HL-60/S4 treated with phorbol 12-myristate 13-acetate at 8.2 ng/mL for 4 days and 3 days (cell line): Measurements from ENCODE around the gene ARHGAP25.

Experiments
- in situ Hi-C: fragments of 300-500 bp; cut with MboI; formaldehyde crosslinking; loops from 2 replicates; pipeline ENCODE4 v1.15.0; 2022; ENCODE audit warnings: low sequenced_read_pairs

Gene ARHGAP25

DNA sequence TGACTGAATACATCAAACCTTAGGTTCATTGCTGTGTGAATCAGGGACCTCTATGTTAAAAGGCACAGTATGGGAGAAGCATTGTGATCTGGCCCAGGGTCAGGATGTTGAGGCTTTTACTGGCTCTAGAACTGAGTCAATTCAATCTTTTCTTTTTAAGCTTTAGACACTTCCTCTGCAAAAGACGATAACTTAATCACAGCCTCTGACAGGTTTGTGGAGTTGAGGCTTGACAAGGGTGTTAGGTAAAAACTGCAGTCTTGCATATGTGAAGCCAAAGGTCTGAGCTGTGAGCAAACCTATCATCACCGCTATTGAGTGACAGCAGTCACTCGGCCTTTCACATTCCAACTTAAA lies 17.3 kb upstream of the ARHGAP25 start:
- in situ Hi-C loops = no loop called here

DNA sequence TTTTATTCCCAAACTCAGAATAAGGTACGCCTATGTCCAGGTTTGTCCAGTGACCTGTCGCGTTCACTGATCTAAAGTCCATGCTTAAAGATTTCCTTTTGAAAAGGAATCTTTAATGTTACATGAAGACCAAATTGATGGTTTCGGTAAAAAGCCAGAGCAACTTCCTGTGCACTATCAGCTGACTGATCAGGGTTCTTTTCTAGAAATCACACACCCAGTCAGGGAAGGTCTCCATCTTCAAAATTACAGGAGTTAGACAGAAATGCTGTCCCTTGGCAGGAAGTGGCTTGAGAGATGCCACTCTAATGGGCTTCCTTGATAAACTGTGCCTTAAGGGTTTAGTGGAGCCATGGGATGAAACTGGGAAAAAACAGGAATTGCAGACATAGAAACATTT lies 14.7 kb upstream of the ARHGAP25 start:
- in situ Hi-C loops = no loop called here

DNA sequence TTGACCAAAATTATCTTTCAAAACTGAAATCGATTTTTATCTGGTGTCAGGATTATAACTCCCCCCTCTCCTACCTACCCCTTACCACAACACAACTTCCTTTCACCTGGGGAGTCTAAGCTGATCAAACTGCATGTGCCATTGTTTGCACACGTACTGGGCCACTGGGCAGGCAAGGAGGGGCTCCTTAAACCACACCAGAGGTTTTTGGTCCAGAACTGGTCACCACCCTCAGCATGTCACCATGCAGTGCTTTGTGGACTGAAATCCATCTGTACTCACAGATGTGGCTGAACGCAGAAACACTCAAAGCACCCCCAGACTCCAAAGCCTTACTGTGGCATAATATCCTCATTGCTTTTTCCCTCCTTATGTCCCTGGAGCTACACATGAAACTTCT lies 13.9 kb upstream of the ARHGAP25 start:
- in situ Hi-C loops = no loop called here

DNA sequence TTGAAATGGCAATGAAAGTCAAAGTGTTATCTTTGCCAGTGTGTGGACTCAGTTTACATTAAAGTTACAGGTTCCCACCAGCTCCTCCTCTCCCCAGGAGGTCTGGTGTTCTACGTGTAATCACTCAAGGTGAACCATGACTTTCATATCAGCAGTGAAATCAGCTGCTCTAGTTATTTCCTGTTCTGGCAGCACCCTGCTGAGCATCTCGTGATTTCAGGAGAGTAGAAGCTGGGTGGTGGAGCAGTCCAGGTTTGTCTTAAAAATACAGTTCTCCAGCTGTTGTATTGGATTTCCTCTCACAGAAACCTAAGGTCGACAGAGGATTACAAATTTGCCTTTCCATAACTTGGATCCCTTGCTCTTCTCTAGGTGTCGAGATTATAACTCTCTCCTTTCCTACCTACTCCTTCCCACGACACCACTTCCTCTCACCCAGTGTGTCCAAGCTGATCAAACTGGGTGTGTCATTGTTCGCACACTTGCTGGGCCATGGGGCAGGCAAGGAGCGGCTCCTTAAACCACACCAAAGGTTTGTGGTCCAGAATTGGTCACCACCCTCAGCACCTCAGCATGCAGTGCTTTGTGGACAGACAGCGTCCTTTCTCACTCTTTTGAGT lies 13.0 kb upstream of the ARHGAP25 start:
- in situ Hi-C loops = no loop called here

DNA sequence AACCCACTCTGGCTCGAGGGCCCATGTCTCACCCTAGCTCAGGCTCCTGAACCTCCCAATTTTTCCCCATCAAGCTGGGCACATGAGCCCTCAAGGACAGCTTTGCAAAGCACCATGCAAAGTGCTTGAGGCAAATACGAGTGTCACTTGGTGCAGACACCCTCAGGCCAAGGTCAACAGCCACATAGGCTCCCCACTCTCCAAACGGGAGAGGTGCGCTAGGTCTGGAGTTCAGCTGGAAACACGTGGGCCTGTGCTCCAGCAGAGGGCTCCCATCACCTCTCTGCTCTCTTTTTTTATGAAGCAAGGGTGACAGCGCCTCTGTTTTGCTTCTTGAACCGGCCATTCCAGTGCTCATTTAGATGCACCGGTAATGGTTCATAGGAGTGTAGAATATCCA lies 11.9 kb upstream of the ARHGAP25 start:
- in situ Hi-C loops = no loop called here

DNA sequence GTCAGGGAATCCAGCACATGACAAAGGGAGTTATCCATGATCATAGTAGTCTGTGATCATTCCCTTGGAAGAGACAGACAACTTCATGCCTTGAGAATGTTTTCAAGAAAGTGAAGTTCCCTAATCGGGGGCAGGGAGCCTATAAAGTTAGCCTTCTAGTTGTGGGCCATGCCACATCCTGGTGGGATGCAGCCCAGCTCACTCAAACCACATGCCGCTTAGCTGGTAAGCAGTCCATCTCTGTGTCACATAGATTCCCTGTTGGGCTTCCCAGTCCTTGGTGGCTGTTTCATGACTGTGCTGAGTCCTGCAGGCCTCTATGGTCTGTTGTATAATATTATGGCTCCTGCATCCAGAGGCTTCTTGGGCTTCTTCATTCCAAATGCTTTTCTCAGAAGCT lies 11.4 kb upstream of the ARHGAP25 start:
- in situ Hi-C loops = no loop called here

DNA sequence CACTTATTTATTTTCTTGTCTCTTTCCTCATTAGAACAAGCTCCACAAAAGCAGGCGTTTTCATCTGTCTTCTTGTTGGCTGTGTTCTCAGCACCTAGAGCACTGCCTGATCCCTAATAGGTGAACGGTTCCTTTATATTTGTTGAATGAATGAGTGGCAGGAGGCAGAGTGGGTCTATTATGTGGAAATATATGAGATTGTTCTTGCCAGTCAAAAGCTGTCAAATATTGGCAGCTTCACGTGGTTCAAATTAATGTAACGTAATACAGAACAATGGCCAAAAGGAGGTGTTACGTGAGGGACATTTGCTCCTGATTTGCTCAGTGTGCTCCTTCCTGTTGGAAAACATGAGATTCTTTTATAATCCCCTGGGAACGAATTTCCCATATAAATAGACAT lies 8.5 kb upstream of the ARHGAP25 start:
- in situ Hi-C loops = loop anchor here (25.0 kb wide), 2 partner anchors 186 to 264 kb away; partner anchors contain the start of genes APLF and FBXO48

DNA sequence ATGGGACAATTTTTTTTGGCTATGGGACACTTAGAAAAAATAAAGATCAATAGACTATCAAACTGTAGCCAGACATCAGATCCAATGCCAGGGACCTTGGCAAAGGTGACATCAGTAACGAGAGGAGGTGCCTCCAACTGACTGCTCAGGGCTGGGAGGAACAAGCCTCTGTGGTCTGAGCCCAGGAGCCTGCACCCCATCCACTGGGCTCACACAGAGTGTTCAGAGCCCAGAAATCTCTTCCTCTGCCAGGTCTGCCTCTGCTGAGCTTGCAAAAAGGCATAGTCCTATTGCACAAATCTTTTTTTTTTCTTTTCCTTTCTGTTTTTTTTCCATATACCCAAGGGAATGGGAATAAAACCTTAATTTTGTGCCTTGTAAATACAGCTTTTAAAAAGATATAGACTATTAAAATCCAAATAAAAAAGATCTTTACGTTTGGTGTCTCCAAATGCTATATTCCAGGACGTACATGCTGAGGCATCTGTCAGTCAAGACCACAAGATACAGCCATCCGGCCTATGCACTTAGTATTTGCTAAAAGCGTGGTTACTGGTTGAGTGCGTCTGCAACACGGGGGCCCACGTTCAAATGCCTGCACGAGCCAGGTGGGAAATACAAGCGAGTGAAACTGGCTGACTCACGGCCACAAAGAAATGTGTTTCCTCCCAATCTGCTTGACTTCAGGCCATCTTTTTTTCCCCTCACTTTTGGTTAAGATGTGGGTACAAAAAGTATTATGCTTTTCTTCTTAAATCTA lies 7.8 kb upstream of the ARHGAP25 start:
- in situ Hi-C loops = loop anchor here (25.0 kb wide), 2 partner anchors 186 to 264 kb away; partner anchors contain the start of genes APLF and FBXO48

DNA sequence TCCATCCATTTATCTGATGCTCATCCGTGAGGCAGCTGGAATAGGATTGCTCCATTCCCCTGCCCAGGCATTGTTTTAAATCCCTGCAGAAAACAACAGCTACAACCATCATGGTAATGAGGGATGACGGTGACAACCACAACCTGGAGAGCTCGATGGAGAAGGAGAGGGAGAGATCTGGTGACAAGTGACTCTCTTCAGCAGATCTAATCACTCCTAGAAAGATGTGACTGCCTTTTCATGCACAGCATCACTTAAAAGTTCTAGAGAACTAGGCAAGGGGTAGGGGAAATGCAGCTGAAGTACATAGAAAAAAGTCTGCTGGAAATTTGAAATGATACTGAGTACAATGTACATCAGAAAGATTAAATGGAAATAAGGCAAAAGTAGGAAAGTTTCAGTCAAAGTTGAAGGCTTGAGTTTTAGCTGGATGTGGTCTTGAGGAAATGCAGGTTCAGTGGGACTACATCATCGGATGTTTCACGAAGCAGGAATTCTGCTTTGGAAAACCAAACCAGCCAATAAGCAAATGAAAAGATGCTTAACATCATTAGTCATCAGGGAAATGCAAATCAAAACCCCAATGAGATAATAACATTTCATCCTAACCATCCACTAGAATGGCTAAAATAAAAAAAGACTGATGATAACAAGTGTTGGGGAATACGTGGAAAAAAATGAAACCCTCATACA lies 6.8 kb upstream of the ARHGAP25 start:
- in situ Hi-C loops = loop anchor here (25.0 kb wide), 2 partner anchors 184 to 266 kb away; partner anchors contain the start of genes APLF and FBXO48

DNA sequence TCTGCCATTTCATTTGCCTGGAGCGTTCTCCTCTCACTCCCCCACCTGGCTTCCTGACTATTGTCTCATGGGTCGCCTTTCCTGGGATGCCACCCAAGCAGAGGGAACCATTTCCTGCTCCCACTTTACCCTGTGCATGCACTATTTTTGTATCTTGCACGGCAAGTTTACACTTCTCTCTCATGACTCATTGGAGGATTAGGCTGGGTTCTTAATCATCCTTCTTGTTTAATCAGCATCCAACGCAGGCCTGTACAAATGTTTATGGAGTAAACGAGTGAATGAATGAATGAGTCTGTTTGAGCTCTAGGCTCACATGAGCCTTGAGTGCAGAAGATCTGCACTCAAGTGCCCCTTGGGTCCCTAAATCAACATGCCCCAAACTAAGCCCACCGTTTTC lies 3.8 kb upstream of the ARHGAP25 start:
- in situ Hi-C loops = loop anchor here (25.0 kb wide), 2 partner anchors 181 to 269 kb away; partner anchors contain the start of genes APLF and FBXO48

DNA sequence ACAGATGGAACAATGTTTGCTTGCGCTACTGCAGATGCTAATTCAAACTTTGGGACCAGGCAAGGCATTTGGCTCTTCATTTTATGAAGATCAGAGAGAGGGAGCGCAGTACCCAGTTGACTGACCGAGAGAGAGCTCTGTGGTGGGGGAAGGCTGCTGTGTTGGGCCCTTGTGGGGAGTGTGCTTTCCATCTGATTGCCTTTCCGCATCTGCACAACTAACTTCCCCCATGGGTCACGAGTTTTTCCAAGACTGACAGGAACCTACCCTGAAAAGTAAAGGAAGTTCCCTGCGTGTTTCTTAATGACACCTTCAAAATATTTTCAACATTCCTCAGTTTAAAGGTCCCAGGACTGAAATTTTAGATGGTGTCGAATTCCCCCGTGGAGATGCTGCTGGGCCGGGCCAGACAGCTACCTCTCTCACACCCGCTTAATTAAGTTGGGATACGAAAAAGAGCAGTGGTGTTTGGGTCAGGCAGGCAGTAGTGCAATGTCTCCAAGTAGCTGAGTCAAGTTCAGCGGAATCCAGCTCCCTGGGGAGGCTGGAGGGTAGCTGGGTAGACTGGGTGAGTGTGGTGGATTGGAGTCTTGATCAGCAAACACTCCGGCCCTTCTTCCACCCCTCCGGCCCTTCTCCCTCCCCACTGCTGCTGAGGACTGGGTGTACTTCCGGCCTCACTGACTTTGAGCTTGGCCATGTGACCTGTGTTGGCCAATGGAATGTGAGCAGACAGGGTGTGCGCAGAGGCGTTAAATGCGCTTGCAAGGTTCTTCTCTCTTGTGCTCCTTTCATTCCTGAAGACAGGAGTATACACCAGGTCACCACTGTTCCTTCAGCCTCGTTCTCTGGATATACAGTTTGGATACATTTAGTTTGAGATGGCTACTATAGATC lies 2.3 kb upstream of the ARHGAP25 start:
- in situ Hi-C loops = loop anchor here (25.0 kb wide), 2 partner anchors 180 to 270 kb away; partner anchors contain the start of genes APLF and FBXO48

DNA sequence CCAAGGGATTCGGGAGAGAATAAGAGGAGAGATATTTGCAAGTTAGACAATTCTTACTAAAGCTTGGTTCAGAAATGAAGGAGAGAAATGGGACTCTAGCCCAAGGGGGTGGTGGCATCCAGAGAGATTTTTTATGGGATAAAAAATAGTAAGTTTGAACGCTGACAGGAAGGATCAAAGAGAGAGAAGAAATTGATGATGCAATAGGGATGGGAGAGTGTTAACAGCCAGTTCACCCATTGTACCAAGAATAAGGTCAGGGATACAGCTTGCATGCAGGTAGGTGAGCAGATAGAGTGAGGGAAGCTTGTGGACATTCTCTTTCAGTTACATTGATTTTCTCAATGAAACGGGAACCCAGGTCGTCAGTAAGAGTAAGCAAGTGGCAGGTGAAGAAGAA lies 1.2 kb upstream of the ARHGAP25 start:
- in situ Hi-C loops = loop anchor here (25.0 kb wide), 2 partner anchors 179 to 271 kb away; partner anchors contain the start of genes APLF and FBXO48

DNA sequence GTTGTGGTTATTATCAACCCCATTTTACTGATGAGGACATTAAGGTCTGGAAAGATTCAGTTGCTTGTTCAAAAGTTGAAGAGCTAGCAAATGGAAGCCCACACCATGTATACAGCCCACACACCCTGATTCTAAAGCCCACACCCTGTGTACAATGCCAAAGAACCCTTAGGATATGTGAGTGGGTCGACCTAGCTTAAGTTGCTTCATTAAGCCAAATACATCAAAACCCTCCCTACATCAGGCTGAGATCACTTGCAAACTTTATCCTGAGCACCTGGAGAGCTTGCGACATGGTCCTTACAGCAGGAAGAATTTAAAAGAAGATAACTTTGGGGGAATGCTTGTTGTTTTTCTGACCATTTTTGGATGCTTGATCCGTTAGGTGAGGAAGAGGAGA lies 435 bp upstream of the ARHGAP25 start:
- in situ Hi-C loops = loop anchor here (25.0 kb wide), 2 partner anchors 178 to 272 kb away; partner anchors contain the start of genes APLF and FBXO48

DNA sequence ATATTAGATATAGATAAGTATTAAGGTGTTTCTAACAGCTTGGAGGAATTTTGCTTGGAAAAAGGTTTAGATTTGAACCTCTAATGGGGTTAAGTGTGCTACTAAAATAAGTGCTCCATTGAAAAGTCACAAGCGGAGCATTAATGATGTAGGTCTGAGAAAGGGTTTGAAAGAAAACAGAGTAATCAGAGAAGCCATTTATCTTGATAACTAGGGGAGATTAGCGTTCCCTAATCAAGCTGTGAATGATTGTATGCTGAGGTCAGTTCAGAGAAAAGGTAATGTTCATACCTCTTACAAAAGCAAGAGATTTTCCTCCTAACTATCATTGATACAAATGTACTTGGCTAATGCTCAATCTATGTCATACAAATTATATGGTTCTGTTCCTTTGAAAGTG lies 1.5 kb downstream of the ARHGAP25 start:
- in situ Hi-C loops = loop anchor here (25.0 kb wide), 2 partner anchors 176 to 274 kb away; partner anchors contain the start of genes APLF and FBXO48

DNA sequence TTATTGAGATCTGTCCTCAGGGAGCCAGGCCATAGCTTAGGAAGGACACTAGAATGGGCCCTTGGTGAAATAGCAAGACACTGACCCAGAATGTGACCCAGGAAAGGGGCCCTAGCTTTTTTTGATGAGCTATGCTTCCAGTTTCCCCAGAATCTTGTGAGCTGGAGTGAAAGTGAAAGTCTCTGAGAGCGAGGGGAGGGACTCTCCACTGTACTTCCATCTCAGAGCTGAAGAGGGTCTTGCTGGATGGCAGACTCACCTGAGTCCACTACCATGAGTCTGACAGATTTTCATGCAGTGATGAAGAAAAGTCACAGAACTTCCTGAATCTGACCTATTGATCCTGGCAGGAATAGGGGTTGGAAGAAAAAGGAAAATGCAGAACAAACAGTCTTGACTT lies 3.1 kb downstream of the ARHGAP25 start:
- in situ Hi-C loops = loop anchor here (25.0 kb wide), 2 partner anchors 175 to 275 kb away; partner anchors contain the start of genes APLF and FBXO48

DNA sequence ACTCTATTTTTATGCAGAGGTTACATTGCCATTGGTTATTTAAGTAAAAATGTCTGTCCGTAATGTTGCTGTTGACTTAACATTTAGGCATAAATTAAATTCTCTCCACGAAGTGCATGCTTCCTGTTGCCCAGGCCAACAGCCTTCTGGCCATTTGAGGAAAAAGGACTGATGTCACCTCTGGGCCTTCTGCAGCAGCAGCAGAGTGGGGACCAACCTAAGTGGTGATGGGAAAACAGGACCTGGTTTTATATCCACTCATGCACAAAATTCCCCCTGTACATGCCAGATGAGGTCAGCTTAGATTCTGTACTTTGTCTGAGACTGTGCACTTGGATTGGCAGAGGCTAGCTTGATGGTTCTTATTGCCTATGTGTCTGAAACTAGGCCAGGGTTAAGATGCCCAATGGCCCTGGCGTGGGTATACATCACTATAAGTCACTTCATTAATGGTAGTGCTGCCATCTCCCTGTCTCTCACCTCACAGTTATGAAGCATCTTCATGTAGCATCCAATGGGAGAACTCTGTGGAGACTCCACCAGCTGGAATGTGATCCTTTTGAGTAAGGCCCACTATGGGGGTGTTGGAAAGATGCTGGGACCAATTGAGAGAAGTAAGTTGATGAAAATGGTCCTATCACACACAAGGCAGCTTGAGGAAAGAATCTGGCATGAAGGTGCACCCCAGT lies 4.4 kb downstream of the ARHGAP25 start:
- in situ Hi-C loops = loop anchor here (25.0 kb wide), 2 partner anchors 173 to 277 kb away; partner anchors contain the start of genes APLF and FBXO48

DNA sequence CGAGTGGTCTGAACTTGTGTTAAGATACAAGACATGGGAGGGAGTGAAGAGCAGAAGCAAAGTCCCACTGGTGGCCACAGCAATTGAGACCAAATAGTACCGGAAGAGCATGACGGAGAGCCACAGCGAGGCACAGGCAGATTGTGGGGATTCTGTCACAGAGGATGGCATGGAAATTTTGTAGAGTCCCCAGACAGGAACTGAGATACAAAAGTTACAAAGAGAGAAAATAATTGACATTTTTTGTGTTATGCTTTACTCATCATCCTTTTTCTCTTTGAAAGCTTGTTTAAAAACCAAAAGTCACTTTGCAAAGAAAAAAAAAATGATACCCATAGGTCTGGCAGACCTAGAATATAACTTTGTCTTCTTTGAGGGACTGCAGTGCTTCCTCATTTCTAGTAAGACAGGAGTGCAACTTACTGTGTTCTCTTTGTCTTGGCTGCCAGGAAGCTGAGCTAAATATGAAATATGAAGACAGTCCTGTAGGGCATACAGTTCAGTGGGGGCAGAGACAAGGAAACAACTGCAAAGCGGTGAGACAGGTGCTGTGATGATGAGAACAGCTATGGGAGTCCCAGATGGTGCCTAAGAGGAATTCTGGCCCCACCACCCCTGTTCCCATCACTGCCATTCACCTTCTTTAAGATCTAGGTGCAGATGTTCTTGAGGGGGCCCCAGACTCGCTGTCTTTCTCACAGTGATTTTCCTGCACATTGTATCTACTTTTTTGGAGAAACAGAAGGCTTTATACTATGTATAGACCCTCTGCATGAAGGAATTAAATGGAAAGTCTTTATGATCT lies 5.2 kb downstream of the ARHGAP25 start:
- in situ Hi-C loops = loop anchor here (25.0 kb wide), 2 partner anchors 173 to 277 kb away; partner anchors contain the start of genes APLF and FBXO48

DNA sequence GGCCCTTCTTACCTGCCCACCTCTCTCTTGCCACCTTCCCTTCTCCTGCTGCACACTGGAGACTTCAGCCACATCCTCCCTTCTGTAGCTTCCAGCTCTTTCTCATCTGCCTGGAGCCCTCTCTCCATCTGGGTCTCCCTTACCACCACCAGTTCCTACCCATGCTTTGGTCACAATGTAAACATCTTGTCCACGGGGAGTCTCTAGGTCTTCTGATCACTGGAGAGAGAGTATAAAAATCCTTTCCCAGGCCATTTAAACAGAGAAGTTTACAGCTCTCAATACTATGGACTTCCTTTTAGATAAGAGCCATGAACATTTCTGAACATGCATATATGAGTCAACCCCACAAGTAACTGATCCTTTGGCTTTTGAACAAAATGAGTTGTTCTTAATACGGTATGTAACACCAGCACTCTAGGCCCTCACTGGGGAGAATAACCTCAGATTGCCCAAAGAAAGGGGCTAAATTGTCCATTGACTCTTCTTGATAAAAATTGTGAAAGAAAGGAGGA lies 5.8 kb downstream of the ARHGAP25 start:
- in situ Hi-C loops = loop anchor here (25.0 kb wide), 2 partner anchors 172 to 278 kb away; partner anchors contain the start of genes APLF and FBXO48
